HG03565 (cell line): Measurements from ENCODE around the gene CACNA1B.
"Not testable (repeated sequence)": the region's sequence is repeated elsewhere in the genome, so short reads cannot be mapped to it uniquely, and the experiment has no call there.

Experiments used
- ATAC-seq: cut with Tn5 transposase; IDR thresholded peaks from one replicate; pipeline ENCODE4 v1.9.1; 2021; ENCODE audit warnings: mild to moderate bottlenecking, moderate library complexity; ENCODE audit not compliant: unreplicated experiment

The CACNA1B gene

GRCh38 chr9:137877506-137878122 is at the start of gene CACNA1B:
TSS of gene CACNA1B (plus strand) at chr9:137877782. CDS start at chr9:137877934, 152 bp downstream.
- not testable (repeated sequence) for ATAC-seq

GRCh38 chr9:137827908-137828526 is 49.6 kb upstream of the CACNA1B start:
- no peak for ATAC-seq

- ATAC-seq = no peak
Measured at GRCh38 chr9:137828527-137829259, 48.9 kb upstream of the CACNA1B start.

GRCh38 chr9:137829260-137829996 is 48.2 kb upstream of the CACNA1B start:
- ATAC-seq = no peak

- no peak for ATAC-seq
Measured at GRCh38 chr9:137832191-137832700, 45.3 kb upstream of the CACNA1B start.

GRCh38 chr9:137832830-137833590 is 44.6 kb upstream of the CACNA1B start:
- ATAC-seq = no peak

- no peak for ATAC-seq
Measured at GRCh38 chr9:137833721-137834613, 43.6 kb upstream of the CACNA1B start.

GRCh38 chr9:137834846-137835546 is 42.6 kb upstream of the CACNA1B start:
- ATAC-seq = no peak

GRCh38 chr9:137836151-137836830 is 41.3 kb upstream of the CACNA1B start:
- ATAC-seq = no peak

- ATAC-seq = no peak
Measured at GRCh38 chr9:137836831-137837241, 40.7 kb upstream of the CACNA1B start.

GRCh38 chr9:137837345-137838278 is 40.0 kb upstream of the CACNA1B start:
- ATAC-seq = no peak

GRCh38 chr9:137838576-137838975 is 39.0 kb upstream of the CACNA1B start:
- no peak for ATAC-seq

- no peak for ATAC-seq
Measured at GRCh38 chr9:137843355-137843754, 34.2 kb upstream of the CACNA1B start.

- ATAC-seq = no peak
Measured at GRCh38 chr9:137851516-137852267, 25.9 kb upstream of the CACNA1B start.

GRCh38 chr9:137853392-137853995 is 24.1 kb upstream of the CACNA1B start:
- no peak for ATAC-seq

- no peak for ATAC-seq
Measured at GRCh38 chr9:137860361-137860760, 17.2 kb upstream of the CACNA1B start.
